Fibroblast of the aortic adventitia (primary cell): ENCODE measurements around the gene SSH3. TPM values are rescaled to one million over a fixed set of nuclear protein-coding genes. Genes with fewer than 3 reads are reported as not detected.
A peak's percentile ranks its signal among the peaks of the same experiment; 100 is the strongest.

Experiments used
- DNase-seq: peaks from one replicate; pipeline ENCODE4 v3.0.0-alpha.2; 2010; ENCODE audit warnings: low read depth
- H3K4me3 ChIP-seq: 2 replicates; pipeline ENCODE4 v1.5.1; 2011; ENCODE audit warnings: low read depth, mild to moderate bottlenecking, control low read depth, low read length, moderate library complexity
- CTCF ChIP-seq: IDR thresholded peaks from 2 replicates; pipeline ENCODE4 v1.5.1; 2011; ENCODE audit warnings: mild to moderate bottlenecking, low read length, control low read depth, inconsistent platforms; ENCODE audit not compliant: insufficient read depth
- total RNA-seq: library from RNA; depleted of rRNA; stranded (reverse); fragments of >200 nt; gene quantifications from 2 replicates; pipeline ENCODE4 v1.2.3, GENCODE V29; 2012; ENCODE audit warnings: low replicate concordance

The SSH3 gene
- total RNA-seq, 1 donor = 11.7 TPM

GRCh38 chr11:67277231-67277961, 25.9 kb upstream of the SSH3 start:
- peak overlapping the region; percentile 57 for H3K4me3 ChIP-seq
- peak; percentile 76 for DNase-seq
- TF ChIP-seq CTCF = no peak

- DNase-seq = no peak
- no peak overlapping the region for H3K4me3 ChIP-seq
Measured at GRCh38 chr11:67278135-67278938, 25.0 kb upstream of the SSH3 start.

GRCh38 chr11:67278939-67279588, 24.3 kb upstream of the SSH3 start:
- TF ChIP-seq CTCF = no peak
- no peak overlapping the region for H3K4me3 ChIP-seq
- no peak for DNase-seq

More at GRCh38 chr11:67278135-67278938, 25.0 kb upstream of the SSH3 start:
- no peak for TF ChIP-seq CTCF

- no peak for TF ChIP-seq CTCF
- no peak for DNase-seq
Measured at GRCh38 chr11:67279589-67280340, 23.6 kb upstream of the SSH3 start.

GRCh38 chr11:67280341-67280787, 23.0 kb upstream of the SSH3 start:
- H3K4me3 ChIP-seq = no peak overlapping the region
- TF ChIP-seq CTCF = no peak
- DNase-seq = no peak

More at GRCh38 chr11:67279589-67280340, 23.6 kb upstream of the SSH3 start:
- no peak overlapping the region for H3K4me3 ChIP-seq
